Panc1 (cell line): ENCODE measurements around the gene TRNAU1AP. TPM values are rescaled to one million over a fixed set of nuclear protein-coding genes. Genes with fewer than 3 reads are reported as not detected.
"Not testable (repeated sequence)": the region's sequence is repeated elsewhere in the genome, so short reads cannot be mapped to it uniquely, and the experiment has no call there.

Source experiments
- ATAC-seq: fragments of 200-7000 bp; cut with Tn5 transposase; 2 replicates; pipeline ENCODE4 v1.9.1; 2020; ENCODE audit warnings: mild to moderate bottlenecking, moderate library complexity
- BruUV-seq: library from RNA; stranded (reverse); fragments of 400-500 nt; replicated peaks from 2 replicates; lab custom pipeline; 2021; lab: Mats Ljungman, UMichigan
- CTCF ChIA-PET: fragments of 300-600 bp; sonication (Branson Sonifier 250); formaldehyde crosslinking; loops from one replicate; lab custom pipeline; 2022; ENCODE audit warnings: antibody characterized with exemption; lab: Charles Lee
- POLR2A ChIA-PET: fragments of 300-600 bp; sonication (Branson Sonifier 250); formaldehyde crosslinking; loops from one replicate; lab custom pipeline; 2022; ENCODE audit warnings: antibody characterized with exemption; lab: Charles Lee
- DNase-seq: peaks from one replicate; pipeline ENCODE4 v3.0.0-alpha.2; 2010; ENCODE audit warnings: low read depth, low spot score
- H3K27ac ChIP-seq: 2 replicates; pipeline ENCODE4 v1.5.1; 2011; ENCODE audit warnings: mild to moderate bottlenecking, low read length, inconsistent platforms
- H3K27me3 ChIP-seq: fragments of 200-500 bp; sonication (Bioruptor generic); 2 replicates; pipeline ENCODE4 v1.6.0; 2014; ENCODE audit warnings: low read length, inconsistent platforms; ENCODE audit not compliant: control insufficient read depth, insufficient read depth
- H3K36me3 ChIP-seq: fragments of 200-500 bp; sonication (Bioruptor generic); 2 replicates; pipeline ENCODE4 v1.5.1; 2014; ENCODE audit warnings: inconsistent platforms, mild to moderate bottlenecking, low read length, moderate library complexity; ENCODE audit not compliant: control insufficient read depth, insufficient read depth
- H3K4me1 ChIP-seq: 2 replicates; pipeline ENCODE4 v1.5.1; 2011; ENCODE audit warnings: inconsistent platforms, mild to moderate bottlenecking, low read length, moderate library complexity; ENCODE audit not compliant: control insufficient read depth, insufficient read depth
- H3K4me3 ChIP-seq, 2 experiments: 2 replicates each; pipeline ENCODE4 v1.5.1; 2011 to 2012; ENCODE audit warnings: low read depth in 2 of 2, low read length in 2 of 2, mild to moderate bottlenecking in 2 of 2, inconsistent platforms in 1 of 2, moderate library complexity in 1 of 2
- H3K9me3 ChIP-seq: fragments of 200-500 bp; sonication (Bioruptor generic); 2 replicates; pipeline ENCODE4 v1.5.1; 2014; ENCODE audit warnings: low read depth, mild to moderate bottlenecking, inconsistent platforms, low read length, moderate library complexity; ENCODE audit not compliant: control insufficient read depth, insufficient read depth
- CTCF ChIP-seq: fragments of 450-650 bp; IDR thresholded peaks from 2 replicates; pipeline ENCODE4 v1.5.1; 2017; ENCODE audit warnings: mild to moderate bottlenecking
- POLR2AphosphoS5 ChIP-seq: IDR thresholded peaks from 2 replicates; pipeline ENCODE4 v1.6.1; 2012; ENCODE audit warnings: mild to moderate bottlenecking, low read depth, low read length, moderate library complexity
- REST ChIP-seq, 2 experiments: IDR thresholded peaks; 2 replicates each; pipeline ENCODE4 v1.6.1; 2011 to 2012; ENCODE audit warnings: low read depth in 2 of 2, control low read depth in 1 of 2, low read length in 1 of 2, mild to moderate bottlenecking in 1 of 2, moderate library complexity in 1 of 2; ENCODE audit not compliant: insufficient read depth in 1 of 2
- SIN3A ChIP-seq: IDR thresholded peaks from 2 replicates; pipeline ENCODE4 v1.6.1; 2012; ENCODE audit warnings: low read depth, mild to moderate bottlenecking, low read length, moderate library complexity, borderline replicate concordance; ENCODE audit not compliant: insufficient read depth
- TCF7L2 ChIP-seq: IDR thresholded peaks from 2 replicates; pipeline ENCODE4 v1.6.1; 2011; ENCODE audit warnings: mild to moderate bottlenecking, low read depth, low read length, inconsistent platforms
- in situ Hi-C: cut with HindIII; loops from 2 replicates; pipeline ENCODE4 v1.10.0; 2016; ENCODE audit warnings: low sequenced_read_pairs, low pct_unique_long_range_greater_than_20kb
- intact Hi-C: fragments of 100-400 bp; cut with micrococcal nuclease; formaldehyde crosslinking; loops from one replicate; pipeline ENCODE4 v1.10.0; 2022; ENCODE audit not compliant: unreplicated experiment
- total RNA-seq: library from RNA; stranded (reverse); gene quantifications from one replicate; pipeline ENCODE4 v1.2.1, GENCODE V29; 2021; ENCODE audit not compliant: unreplicated experiment

The TRNAU1AP gene
- total RNA-seq, 1 experiment from 2014 or later: 39.1 TPM

DNA sequence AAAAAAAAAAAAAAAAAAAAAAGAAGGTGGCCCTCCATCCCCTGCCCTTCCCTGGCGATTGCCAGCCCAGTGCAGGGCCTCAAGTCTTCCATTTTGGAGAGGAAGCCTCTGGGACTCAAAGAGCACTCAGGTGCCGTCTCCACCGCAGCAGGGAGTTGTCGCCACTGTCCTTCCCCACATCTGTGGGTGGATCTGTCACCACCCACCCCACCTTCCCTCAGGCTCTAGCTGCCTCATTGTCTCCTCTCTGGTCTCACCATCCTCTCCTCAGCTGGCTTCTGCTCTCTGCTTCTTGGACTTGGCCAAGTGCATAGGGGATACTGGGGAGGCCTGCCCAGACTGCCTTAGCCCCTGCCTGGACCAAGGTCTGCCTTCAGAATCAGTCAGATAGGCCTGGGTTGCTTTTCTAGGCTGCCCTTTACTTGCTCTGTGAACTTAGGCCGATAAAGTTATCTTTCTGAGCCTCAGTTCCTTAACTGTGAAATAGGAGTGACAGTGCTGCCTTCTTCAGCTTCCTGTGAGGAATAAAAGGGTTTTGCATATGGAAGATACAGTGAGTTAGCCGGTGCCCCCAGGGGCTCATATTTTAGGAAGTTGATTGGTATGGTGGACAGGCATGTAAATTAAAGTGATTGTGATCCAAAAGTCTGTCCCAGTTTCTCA lies 31.3 kb upstream of the TRNAU1AP start:
- H3K36me3 ChIP-seq: peaks cover 4% of the 10 kb centered on the region; the same call in 1 of the 2 replicates

DNA sequence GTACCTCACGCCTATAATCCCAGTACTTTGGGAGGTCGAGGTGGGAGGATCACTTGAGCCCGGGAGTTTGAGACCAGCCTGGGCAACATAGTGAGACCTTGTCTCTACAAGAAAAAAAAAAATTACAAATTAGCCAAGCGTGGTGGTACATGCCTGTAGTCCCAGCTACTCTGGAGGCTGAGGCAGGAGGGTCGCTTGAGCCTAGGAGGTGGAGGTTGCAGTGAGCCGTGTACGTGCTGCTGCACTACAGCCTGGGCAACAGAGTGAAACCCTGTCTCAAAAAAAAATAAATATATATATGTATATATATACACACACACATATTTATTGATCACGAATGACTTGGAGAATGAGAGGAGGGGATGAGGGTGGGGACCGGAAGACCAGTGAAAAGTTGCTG lies 30.3 kb upstream of the TRNAU1AP start:
- CTCF ChIA-PET, DNase-seq, H3K27me3 ChIP-seq, H3K27ac ChIP-seq, ATAC-seq, BruUV-seq, H3K4me3 ChIP-seq, in situ Hi-C loops, intact Hi-C loops, H3K9me3 ChIP-seq, H3K36me3 ChIP-seq: not testable (repeated sequence)
- H3K4me1 ChIP-seq: peaks cover 11% of the 10 kb centered on the region
- POLR2A ChIA-PET: interaction anchor here (0.7 kb wide), 1 partner anchor 20 kb away, joined by 3 read pairs; no protein-coding TSS in a partner anchor

More for the DNA sequence above, 31.3 kb upstream of the TRNAU1AP start:
- ATAC-seq (no peak), DNase-seq (no peak)
- intact Hi-C loops (no loop called here), in situ Hi-C loops (no loop called here)
- H3K4me1 ChIP-seq: peaks cover 11% of the 10 kb centered on the region
- H3K4me3 ChIP-seq: no peak overlapping the region
- ChIA-PET CTCF (no interaction called here), POLR2A (interaction anchor here (0.7 kb wide), 1 partner anchor 21 kb away, joined by 3 read pairs; no protein-coding TSS in a partner anchor)
- TF ChIP-seq POLR2AphosphoS5 (no peak), REST (IDR thresholded peaks at IDR 0.05; ENCODE audit: insufficient read depth in 1 of 2, low read depth in 2 of 2, low read length in 1 of 2) (no peak), SIN3A (no peak), TCF7L2 (no peak), CTCF (no peak)
- H3K27me3 ChIP-seq: no peaks in the 10 kb centered on the region
- no peak overlapping the region for H3K27ac ChIP-seq
- H3K9me3 ChIP-seq: no peaks in the 10 kb centered on the region
- no TSS peak for BruUV-seq

GRCh38 chr1:28525002-28525642 lies 27.8 kb upstream of the TRNAU1AP start:
- H3K27me3 ChIP-seq, ATAC-seq, CTCF ChIA-PET, in situ Hi-C loops, H3K27ac ChIP-seq, H3K36me3 ChIP-seq, DNase-seq, H3K4me3 ChIP-seq, POLR2A ChIA-PET, intact Hi-C loops, H3K4me1 ChIP-seq, BruUV-seq, H3K9me3 ChIP-seq: not testable (repeated sequence)
